Fibroblast of skin of right quadriceps (primary cell): Measurements from ENCODE around the gene MPZL1.

Experiments used
- DNase-seq: peaks from one replicate; pipeline ENCODE4 v3.0.0-alpha.2; 2013

Gene MPZL1

DNA sequence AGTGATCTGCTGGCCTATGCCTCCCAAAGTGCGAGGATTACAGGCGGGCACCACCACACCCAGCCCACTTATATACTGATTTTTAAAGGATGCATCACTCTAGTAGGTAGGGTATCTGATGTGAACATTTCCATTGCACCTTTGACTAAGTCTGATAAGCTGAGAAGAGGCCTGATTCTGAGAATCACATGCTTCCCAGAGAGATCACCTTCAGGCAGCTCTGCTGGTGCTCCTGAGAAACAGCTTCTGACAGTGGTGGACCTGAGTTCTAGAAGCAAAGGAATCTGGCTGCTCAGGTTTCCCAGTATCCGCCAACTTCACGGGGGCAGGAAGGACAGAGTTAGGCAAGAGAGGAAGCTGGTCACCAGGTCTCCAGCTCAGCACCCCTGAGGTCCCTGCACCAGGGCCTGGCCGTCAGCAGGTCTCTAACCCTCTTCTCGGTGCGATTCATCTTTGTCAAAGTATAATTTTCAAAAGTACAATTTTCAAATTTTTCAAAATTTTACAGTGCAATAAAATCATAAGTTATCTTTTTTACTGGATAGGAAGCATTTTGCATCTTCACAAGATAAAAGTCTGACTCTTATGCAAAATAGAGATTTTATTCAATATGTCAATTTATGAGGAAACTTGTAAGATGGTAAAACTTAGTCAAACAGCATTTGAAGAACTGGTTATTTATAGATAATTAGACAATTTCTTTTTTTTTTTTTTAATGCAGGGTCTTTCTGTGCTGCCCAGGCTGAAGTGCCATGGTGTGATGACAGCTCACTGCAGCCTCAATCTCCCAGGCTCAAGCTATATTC lies 25.8 kb upstream of the MPZL1 start:
- DNase-seq = no peak

DNA sequence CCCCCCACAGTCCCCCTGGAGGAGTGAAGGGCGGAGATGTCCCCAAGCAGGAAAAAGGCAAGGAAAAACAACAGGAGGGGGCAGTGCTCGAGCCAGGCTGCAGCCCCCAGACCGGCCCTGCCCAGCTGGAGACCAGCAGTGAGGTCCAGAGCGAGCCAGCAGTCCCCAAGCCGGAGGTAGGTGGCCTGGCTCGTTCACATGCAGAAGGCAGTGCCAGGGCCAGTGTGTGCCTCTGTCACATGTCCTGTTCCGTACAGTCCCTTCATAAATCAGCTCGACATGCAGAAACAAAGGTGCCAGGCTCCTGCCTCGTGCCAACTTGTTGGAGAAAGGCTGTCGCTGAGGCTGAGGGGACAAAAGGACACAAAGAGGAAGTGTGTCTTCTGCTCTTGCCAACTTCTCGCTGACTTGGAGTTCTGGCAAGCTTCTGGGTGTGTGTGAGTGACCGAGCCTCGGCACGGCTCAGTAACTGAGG lies 24.1 kb upstream of the MPZL1 start:
- DNase-seq = no peak

DNA sequence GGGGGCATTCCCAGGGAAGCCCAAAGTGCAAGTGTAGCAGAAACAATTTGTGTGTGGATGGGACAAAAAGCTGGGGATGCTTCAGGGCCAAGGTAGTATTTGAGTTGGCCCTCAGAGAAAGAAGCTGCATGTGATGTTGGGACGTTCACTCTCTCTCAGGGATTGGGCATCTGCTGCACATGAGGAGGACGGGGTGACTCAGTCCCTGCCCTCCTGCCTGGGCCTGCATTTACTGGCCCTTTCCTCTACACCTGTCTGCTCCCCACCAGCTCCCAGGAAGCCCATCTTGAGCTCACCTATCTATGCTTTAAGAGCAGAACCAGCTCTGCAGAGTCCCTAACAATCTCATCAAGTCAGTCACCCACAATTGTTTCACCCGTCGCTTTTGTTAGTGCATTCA lies 23.5 kb upstream of the MPZL1 start:
- no peak for DNase-seq

DNA sequence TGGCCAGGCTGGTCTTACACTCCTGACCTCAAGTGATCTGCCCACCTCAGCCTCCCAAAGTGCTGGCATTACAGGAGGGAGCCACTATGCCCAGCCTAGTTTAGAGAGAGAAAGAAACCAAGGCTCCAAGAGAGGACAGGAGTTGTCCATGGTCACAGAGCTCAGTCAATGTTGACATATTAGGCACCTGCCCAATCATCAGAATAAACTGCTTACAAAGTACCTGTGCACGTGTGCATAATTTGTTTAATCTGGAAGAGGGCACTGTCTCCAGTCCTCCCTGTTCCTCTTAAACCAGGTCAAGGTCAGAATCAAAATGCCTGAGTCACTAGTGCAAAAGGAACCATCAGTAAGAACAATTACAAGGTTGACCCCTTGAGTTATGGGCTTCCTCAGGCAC lies 20.3 kb upstream of the MPZL1 start:
- no peak for DNase-seq

DNA sequence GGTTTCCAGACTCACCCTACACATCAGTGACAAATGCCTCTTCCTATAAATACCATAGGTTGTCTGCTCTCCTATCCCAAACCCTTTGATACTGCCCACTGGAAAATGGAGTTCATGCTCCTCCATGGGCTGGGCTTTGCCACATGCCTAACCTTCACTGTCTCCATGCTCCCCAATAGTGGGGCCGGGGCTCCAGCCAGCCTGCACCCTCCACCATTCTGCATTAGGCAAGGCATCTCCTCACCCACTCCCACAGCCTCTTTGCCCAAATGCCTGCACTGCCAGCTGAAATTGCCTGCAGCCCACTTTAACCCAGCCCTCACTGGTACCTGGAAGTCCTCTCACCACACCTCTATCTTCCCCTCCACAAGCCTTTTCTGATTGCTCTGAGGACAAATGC lies 18.2 kb upstream of the MPZL1 start:
- no peak for DNase-seq

DNA sequence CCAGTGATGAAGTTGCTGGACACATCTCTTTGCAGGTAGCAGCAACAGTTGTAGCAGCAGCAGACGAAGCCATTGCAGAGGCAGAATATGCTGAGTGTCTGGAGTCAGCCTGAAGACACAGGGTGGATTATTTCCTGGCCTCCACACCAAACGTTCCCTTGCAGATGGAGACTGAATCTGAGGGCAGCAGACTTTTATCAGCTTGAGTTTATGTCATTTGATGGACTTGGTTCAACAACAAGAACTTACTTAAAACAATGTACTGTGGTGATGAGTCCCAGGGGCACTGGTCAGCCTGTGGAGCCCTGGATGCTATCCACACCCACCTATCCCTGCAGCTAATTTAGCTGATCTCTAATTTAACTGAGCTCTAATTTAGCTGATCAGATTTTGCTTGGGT lies 17.1 kb upstream of the MPZL1 start:
- no peak for DNase-seq

DNA sequence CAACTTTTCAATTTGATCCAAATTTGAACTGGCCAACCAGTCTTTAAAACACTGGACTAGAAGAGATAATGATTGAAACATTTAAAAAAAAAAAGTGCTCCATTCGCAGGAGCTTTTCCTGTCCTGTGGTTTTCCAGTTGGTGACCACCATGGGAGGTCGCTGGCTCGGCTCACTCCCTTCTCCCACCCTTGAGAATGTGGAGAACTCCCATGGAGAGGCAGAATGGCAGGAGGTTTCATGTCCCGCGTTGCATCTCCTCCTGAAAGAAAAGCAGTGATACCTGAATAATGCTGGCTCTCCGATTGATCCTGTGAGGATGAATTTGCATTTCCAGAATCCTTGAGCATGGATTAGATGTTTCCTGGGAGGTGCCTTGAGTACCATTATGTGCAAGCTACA lies 16.5 kb upstream of the MPZL1 start:
- no peak for DNase-seq

DNA sequence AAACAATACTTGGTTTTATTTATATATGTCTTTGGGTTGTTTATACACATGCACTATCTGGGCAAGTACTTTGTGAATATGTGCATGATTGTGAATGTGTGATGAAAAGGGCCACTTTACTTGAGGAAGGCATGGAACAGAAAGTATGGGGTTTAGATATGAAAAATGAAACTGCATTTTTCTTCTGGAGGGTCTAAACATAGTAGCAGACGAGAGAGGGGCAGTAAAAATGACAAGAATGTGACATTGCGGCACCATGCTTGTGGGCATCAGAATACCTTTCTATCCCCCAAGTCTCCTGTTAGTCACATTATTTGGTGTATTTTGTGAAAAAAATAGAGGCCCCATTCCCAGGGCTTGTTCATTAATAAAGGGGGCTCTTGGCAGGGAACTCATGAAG lies 15.4 kb upstream of the MPZL1 start:
- DNase-seq = no peak

DNA sequence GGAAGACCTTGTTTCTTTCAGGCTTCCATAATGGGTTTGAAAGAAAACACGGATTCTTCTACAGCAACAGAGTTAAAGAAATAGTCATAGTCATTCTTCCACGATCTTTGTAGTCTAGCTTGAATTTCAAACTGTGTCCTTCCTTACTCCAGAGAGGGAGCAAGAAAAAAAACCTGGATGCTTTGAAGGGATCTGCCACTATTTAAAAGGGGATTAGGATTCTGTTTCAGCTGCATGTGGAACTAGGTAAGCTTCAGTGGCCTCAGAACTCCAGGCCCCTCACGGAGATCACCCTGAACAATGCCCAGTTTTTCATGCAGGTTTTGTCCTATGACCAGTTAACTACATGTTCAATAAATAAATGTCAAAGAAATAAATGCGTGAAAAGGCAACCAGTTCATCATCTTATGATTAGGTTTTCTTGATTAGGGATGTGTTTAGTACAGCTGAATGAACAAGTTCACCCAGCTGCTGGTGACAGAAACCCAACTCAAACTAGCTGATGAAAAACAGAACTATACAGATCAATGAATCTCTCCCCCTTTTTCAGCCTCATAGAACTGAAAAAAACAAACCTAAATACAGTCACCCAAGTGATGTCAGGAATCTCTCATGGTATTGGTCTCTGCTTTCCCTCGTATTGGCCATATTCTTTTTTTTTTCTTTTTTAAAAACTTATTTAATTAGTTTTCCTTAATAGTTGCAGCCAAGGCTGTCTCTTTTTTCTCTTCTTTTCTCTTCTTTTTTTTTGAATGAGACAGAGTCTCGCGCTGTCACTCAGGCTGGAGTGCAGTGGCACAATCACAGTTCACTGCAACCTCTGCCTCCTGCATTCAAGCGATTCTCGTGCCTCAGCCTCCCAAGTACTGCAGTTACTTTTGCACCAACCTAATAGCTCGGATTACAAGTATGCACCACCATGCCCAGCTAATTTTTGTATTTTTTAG lies 14.6 kb upstream of the MPZL1 start:
- DNase-seq = no peak

DNA sequence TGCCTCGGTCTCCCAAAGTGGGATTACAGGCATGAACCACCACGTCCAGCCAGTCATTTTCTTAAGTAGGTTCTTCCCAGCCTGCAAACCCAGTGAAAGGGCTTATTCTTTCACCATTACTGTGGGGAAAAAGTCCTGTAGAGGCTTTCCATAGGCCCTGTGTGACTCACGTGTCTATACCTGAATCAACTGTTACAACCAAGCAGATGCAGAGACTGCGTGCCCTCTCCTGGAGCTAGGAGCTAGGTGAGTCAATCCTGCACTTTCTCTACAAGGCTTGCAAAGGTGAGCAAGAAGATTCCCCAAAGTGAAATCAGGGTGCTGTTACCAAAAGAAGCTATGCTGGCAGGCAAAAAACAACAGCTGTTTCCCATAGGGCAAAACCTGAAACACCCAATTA lies 13.8 kb upstream of the MPZL1 start:
- no peak for DNase-seq

DNA sequence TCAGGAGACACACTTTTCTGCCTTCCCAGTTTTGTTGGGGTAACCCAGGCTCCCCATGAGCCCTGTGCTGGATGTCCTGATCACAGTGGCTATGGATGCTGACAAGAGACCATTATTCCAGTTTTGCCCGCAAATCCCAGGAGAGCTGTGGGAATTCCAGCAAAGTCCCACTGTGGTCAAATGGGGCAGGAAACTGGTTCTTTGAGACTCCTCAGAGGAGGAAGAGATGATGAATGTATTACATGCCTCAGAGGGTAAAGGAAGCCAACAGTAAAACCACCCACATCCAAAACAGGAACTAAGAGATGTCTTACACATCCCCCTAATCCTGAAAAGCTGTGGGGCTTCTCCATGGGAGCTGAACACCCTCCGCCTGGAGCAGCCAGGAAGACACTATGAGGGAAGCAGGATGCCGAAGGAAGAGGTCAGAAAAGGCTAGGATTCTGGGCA lies 12.8 kb upstream of the MPZL1 start:
- peak; percentile 65 for DNase-seq

DNA sequence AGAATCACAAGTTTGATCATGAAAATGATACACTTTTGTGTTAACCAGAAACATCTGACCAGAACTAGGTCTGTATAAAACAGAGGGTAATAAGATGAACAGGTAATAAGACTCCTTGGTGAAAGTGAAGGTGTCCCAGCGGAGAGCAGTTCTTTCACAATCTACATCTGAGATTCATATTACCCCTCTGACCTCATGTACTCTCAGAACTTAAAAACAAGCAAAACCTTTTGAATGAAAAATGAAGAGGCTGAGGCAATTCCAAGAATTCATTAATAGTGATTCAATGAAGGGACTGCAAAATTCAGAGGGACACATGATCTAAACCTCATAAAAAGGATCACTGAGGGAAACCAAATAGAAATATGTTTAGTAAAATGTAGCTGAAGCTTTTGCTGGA lies 10.9 kb upstream of the MPZL1 start:
- DNase-seq = no peak

DNA sequence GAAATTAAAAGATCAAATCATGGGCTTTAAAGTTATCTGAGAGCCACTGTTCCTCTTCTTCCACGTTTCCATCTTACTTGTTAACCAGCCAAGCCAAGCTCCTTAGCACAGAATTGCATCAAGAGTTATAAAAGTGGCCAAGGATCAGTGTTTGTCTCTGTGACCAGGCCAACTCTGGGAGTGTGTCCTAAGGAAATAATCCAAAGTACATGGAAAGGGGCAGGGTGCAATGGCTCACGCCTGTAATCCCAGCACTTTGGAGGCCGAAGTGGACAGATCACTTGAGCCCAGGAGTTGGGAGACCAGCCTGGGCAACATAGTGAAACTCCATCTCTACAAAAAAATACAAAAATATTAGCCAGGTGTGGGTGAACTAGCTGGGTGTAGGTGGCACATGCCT lies 10.0 kb upstream of the MPZL1 start:
- no peak for DNase-seq

DNA sequence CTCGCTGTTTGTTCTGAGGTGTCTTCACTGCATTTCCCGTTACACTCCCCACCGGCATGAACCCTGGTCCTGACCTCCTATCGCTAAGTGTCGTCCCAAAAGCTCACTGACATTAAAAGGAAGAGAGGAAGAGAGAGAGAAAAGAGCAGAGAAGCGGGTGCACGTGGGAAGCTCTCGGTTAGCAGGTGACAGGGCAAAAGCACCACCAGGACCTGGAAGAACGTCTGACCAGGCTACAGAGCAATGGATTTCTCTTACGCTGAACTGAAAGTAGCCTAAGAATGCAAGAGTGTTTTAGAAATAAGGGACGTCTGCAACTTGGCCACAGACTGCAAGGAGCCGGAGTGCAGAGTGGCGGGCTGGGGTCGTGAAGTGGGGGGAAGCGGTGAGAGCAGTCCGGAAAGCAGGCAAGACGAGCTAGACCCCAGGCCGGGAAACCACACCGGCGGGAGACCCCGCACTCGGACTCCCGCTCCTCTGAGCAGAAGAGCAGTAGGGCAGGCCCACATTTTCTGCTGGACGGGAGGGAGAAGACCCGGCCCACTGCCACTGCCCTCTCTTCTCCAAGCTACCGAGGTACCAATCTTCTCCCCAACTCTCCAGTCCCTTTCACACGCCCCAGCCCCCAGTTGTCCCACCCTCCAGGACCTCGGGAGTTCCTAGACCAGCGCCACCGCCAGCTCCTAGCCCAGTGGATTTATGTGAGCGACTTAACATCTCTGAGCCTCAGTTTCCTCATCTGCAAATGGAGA lies 8.3 kb upstream of the MPZL1 start:
- no peak for DNase-seq

DNA sequence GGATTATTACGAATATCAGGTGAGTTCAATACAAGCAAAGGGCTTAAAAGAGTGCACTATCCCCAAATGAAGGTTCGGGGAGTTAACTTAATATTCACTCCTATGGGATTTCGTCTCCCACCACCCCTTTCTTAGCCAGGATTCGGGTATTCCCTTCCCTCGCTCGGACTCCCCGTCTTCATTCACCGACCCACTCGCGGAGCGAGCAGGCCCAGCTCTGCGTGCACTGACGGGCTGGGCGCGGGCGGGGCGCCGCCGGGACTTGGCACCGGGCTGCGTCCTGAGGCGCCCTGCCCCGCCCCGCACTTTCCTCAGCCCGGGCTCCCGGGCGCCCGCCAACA lies 7.7 kb upstream of the MPZL1 start:
- DNase-seq = no peak

DNA sequence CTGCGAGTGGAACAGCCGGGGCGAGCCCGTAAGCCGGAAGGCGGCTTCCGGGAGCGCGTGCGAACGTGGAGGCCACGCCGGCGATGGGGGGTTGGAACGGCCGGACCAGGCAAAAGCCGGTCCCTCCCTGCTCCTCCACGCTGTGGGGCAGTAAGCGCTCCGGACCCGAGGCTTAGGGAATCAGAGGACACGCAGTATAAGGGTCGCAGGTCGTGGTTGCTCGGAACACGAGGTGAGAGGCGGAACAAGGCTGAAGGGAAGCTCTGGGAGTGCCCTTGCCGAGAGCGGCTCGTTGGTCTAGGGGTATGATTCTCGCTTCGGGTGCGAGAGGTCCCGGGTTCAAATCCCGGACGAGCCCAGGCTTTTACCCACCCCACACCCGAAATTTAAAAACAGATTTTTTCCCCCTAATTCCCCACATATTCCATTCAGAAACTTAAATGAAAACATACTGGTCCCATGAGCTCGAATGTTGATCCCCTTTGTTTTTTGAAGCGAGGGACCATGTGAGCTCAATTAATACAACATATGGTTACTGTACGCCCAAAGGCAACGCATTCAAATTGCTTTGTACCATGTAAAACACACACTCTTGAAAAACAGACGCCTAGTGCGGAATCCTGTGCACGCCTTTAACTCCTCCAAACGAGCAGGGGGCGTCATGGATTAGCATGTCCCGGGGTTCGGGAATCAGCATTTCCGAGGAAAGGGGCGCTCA lies 7.2 kb upstream of the MPZL1 start:
- DNase-seq = peak; percentile 79

DNA sequence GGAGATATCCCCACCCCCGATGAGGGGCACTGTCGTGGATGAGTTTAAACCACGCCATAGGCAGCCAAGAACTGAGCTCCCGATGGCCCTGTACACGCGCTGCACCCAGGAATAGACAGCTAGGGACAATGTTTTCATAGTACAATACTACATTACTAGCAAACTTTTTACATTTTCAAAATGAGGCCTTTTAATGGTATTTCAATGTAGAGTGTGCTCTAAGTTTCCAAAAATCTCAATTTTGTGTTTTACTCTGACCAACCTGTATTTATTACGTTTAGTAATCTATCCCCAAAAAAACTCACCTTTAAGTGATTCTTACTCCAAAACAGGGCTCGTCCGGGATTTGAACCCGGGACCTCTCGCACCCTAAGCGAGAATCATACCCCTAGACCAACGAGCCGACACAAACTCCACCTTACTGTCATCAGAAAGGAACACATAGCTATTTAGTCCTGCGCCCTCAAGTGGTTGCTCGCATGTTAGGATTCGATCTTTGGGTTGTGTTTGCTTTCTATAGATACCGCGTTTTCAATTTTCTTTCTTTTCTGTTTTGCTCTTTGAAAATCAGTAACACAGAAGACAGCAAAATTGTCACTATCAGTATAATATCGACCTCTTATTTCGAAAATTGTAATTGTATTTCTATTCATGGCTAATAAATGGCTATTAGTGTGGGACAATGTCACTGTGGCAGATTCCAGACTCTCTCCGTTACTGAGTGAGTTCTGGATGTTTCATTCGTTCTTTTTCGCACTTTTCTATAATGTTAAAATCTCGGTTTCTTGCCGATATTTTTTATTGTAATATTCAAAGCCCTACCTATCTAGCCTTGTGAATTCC lies 6.4 kb upstream of the MPZL1 start:
- peak; percentile 88 for DNase-seq

DNA sequence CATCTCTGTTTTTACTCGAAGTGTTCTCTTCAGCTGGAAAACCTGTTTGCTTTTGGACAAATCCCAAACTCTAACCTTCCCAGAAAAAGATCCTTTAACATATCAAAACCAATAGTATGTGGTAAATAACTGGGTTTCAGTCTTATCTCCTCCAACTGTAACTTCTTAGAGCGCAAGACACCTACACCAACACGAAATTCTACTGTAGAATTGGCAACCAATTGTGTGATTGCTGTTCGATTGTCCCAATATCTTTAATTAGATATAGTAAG lies 5.8 kb upstream of the MPZL1 start:
- no peak for DNase-seq

DNA sequence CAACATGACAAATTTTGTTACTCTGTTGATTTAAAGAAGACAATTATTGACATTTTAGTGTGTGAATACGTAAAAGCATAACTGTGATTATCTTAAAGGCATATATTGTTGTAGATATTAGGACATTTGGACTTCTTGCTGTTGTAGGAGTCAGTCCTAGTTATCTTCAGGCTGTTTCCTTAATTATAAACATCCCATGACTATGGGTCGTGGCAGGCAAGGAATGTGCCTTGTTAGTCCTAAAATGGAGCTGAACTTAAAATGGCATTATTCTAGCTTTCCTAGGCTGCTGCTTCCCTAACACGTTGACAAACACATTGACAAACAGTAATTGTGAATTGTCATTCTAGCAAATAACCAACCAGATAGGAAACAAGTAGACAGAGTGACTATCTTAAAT lies 4.4 kb upstream of the MPZL1 start:
- peak; percentile 41 for DNase-seq

DNA sequence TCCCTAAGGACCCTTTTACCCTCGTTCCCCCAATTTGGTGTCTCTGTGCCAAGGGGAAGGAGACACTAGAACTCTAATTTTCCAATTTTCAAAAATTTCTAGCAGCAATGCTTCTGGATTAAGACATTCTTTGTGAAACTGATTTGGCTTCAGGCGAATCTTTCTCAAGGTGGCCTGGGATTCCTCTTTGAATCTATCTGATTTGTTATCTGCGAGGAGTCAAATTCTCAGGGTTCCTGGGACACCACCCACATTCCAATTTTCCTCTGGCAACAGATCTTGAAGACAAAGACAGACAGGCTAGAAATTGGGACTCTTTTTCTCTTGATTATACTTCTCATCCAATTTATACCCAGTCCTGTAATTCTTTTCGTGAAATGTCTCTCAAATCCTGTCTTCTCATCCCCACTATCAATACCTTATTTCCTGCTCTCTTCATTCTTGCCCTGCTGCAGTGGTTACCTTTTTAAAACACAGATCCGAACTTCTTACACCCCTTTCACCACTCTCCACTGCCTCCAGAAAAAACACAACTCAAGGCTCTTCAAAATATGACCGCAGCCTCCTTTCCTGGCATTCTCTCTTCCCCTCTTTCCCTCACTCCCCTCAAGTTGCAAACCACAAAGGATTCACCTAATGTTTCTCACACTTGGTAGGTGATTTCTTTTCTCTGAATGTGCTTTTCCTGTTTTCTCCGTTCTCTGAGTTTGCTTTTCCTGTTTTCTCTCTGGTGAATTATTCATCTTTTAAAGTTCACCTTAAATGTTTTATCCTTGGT lies 2.7 kb upstream of the MPZL1 start:
- no peak for DNase-seq
